Measurements from ENCODE around the gene CCDC188. TPM values are rescaled to one million over a fixed set of nuclear protein-coding genes. Genes with fewer than 3 reads are reported as not detected.

The CCDC188 gene
- total and polyA plus RNA-seq, 2 of the 8 experiments (the other 6 are each of a cell fraction or from before 2014, with no cell fraction given) = not detected

DNA sequence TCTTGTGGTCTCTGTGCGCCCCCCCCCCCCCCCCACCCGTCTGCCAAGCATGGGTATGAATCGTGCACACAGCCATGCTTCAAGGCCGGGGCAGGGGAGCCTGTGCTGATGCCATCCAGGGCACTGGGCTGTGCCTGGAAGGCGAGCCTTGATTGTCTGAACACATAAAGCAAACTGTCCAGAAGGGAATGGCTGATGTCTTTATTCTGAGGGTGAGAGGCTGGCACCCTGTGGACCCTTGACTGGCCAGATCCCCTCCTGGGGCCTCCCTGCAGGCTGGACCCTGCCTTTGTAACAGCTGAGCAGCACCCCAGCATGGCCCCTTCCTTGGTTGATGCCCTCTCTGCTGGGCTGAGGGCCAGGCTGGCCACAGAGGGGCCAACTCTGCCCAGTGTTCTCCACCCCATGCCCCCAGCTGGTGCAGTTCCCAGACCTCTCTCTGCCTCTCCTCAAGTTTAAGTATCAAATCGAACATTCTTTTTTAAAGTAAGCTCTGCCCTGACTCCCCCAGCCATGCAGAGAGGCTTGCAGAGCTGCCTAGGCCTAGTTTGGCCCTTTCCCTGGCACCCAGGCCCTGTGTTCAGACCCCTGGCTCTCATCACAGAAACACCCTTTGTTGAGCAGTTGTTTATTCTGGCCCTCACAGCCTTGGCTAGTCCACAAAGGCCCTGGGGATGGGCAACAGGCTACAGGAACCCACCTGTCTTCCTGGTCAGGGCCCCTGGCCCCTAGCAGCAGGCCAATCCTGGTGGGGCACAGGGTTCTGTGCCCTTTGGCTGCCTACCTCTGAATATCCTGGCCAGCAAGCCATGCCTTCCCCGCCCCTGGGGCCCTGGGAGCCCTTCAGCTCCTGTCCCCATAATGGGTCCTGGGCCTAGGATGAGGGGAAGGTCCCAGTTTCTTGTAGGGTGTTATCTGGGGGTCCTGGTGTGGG, 38.9 kb downstream of the CCDC188 start:
- H2BK15ac ChIP-seq (ENCODE audit: low read length) = no peak overlapping the region
- no peak overlapping the region for H3K4ac ChIP-seq (replicated peaks; ENCODE audit: insufficient read length, low read depth, low read length)
- no peak overlapping the region for H2BK5ac ChIP-seq (ENCODE audit: low read depth, low read length)
- H2BK20ac ChIP-seq (ENCODE audit: low read length) = no peak overlapping the region
- H3K9ac ChIP-seq (replicated peaks in 1 of 4; ENCODE audit: extremely low read depth in 1 of 4, low read depth in 3 of 4, low read length in 3 of 4) = no peak overlapping the region
- ChIA-PET POLR2A (ENCODE audit: partially characterized antibody) (interaction anchor here (0.6 to 22.7 kb wide), 11 partner anchors 9 to 239 kb away, joined by 3 to 598 read pairs (median 8); partner anchors contain the start of genes DGCR8 and ZDHHC8), CTCF (ENCODE audit: partially characterized antibody) (interaction anchor here (0.5 to 3.2 kb wide), 10 partner anchors 9 to 1779 kb away, joined by 3 to 23 read pairs (median 4); no protein-coding TSS in a partner anchor)
- no peaks in the 10 kb centered on the region for H3K27me3 ChIP-seq (replicated peaks in 1 of 4; ENCODE audit: control insufficient read depth in 3 of 4, extremely low read depth in 1 of 4, insufficient read depth in 3 of 4, low read length in 3 of 4)
- H3K4me1 ChIP-seq (replicated peaks in 1 of 4; ENCODE audit: control insufficient read depth in 3 of 4, insufficient read depth in 4 of 4, low read length in 3 of 4) = no peaks in the 10 kb centered on the region
- peak overlapping the region; percentile 12; the same call in 1 of the 2 replicates for H4K8ac ChIP-seq (ENCODE audit: extremely low read depth, insufficient read depth, low read length)
- FAIRE-seq (no peak), DNase-seq (ENCODE audit: low read depth in 1 of 2, low spot score in 2 of 2) (no peak)
- no peak overlapping the region for H4K91ac ChIP-seq (replicated peaks; ENCODE audit: insufficient read length, low read length)
- H4K20me1 ChIP-seq (replicated peaks in 1 of 2; ENCODE audit: control insufficient read depth in 1 of 2, insufficient read depth in 2 of 2, low read length in 2 of 2) = peaks cover 16 to 29% of the 10 kb centered on the region in 2 experiments
- peaks cover 6% of the 10 kb centered on the region; the same call in 1 of the 2 replicates for H3K79me1 ChIP-seq (ENCODE audit: low read depth, low read length)
- TF ChIP-seq BRCA1 (IDR thresholded peaks at IDR 0.05; ENCODE audit: low read depth, low read length) (no peak), POLR2AphosphoS5 (IDR thresholded peaks at IDR 0.05; ENCODE audit: low read depth, low read length) (peak; percentile 81), POLR2A (IDR thresholded peaks at IDR 0.05; ENCODE audit: control extremely low read depth in 1 of 2, low read depth in 2 of 2, low read length in 2 of 2) (peak; percentile 36 to 61; a peak in 2 of 3 replicates)
- no peak overlapping the region for H2AFZ ChIP-seq (ENCODE audit: low read length)
- H3K27ac ChIP-seq (ENCODE audit: low read depth, low read length) = 0 out of 2 replicates have a peak overlapping the region, but pooled peaks have one; percentile 8
- H3K4me2 ChIP-seq (ENCODE audit: insufficient read depth in 1 of 2, low read depth in 2 of 2, low read length in 2 of 2) = no peak overlapping the region
- no peak overlapping the region for H3K23ac ChIP-seq (ENCODE audit: insufficient read length)
- H3K36me3 ChIP-seq (ENCODE audit: control insufficient read depth in 2 of 4, insufficient read depth in 4 of 4, low read length in 3 of 4) = peaks cover 37 to 53% (median 50%) of the 10 kb centered on the region in 4 experiments
- no peak overlapping the region for H3K14ac ChIP-seq (ENCODE audit: insufficient read length)
- H3K23me2 ChIP-seq (ENCODE audit: low read depth, low read length) = no peaks in the 10 kb centered on the region; the same call in 1 of the 2 replicates
- no peaks in the 10 kb centered on the region for H3K9me3 ChIP-seq (ENCODE audit: insufficient read depth in 2 of 2, low read depth in 1 of 2, low read length in 1 of 2)
- H3K18ac ChIP-seq (ENCODE audit: extremely low read depth, low read length) = no peak overlapping the region
- 74% methylated on average over 6 of the region's 7 CpGs; no CpG with 5 or more reads in 1 of the 2 experiments for WGBS, 2 experiments (ENCODE audit: extremely low coverage in 1 of 2, insufficient coverage in 1 of 2, insufficient read length in 1 of 2, insufficient replicate concordance in 2 of 2, low coverage in 1 of 2, low lambda C conversion rate in 2 of 2, missing lambda C conversion rate in 1 of 2)
- no peak overlapping the region for H3K4me3 ChIP-seq (ENCODE audit: extremely low read depth in 1 of 4, insufficient read depth in 2 of 4, low read depth in 3 of 4, low read length in 4 of 4)
- H2BK120ac ChIP-seq (replicated peaks; ENCODE audit: low read depth, low read length) = no peak overlapping the region
- H4K5ac ChIP-seq (ENCODE audit: insufficient read length, low read depth, low read length) = no peak overlapping the region
- H2AK5ac ChIP-seq (ENCODE audit: low read depth, low read length) = no peak overlapping the region
- no peak overlapping the region for H2BK12ac ChIP-seq (ENCODE audit: low read depth, low read length)
- H3K79me2 ChIP-seq (ENCODE audit: control insufficient read depth in 1 of 2, insufficient read depth in 2 of 2, low read length in 2 of 2) = peaks cover 0 to 16% of the 10 kb centered on the region in 2 experiments; a peak in 1 of 4 replicates
- no peak overlapping the region for H3K56ac ChIP-seq (replicated peaks; ENCODE audit: insufficient read length, low read depth, low read length)
